SK-MEL-5 (cell line): ENCODE measurements around the gene ATRNL1. TPM values are rescaled to one million over a fixed set of nuclear protein-coding genes. Genes with fewer than 3 reads are reported as not detected.

Experiments
- DNase-seq: peaks from one replicate; pipeline ENCODE4 v3.0.0-alpha.2; 2016; ENCODE audit warnings: low read depth, low spot score
- in situ Hi-C: cut with HindIII; loops from 2 replicates; pipeline ENCODE4 v1.10.0; 2016; ENCODE audit warnings: low sequenced_read_pairs, high pct_unique_total_duplicates, low pct_unique_long_range_greater_than_20kb
- total RNA-seq: library from RNA; depleted of rRNA; stranded (reverse); fragments of >200 nt; shearing (Covaris generic); gene quantifications from 2 replicates; pipeline ENCODE4 v1.2.3, GENCODE V29; 2014

Gene ATRNL1
- total RNA-seq, 1 experiment from 2014 or later, result 43.6 TPM

- DNase-seq, result no peak
- in situ Hi-C loops, result no loop called here
Observed at GRCh38 chr10:115933098-115933497, 839.9 kb downstream of the ATRNL1 start.

GRCh38 chr10:115935731-115936130 is 842.6 kb downstream of the ATRNL1 start:
- DNase-seq, result no peak
- in situ Hi-C loops, result no loop called here

GRCh38 chr10:115936926-115937767 is 844.0 kb downstream of the ATRNL1 start:
- DNase-seq, result no peak
- in situ Hi-C loops, result no loop called here

- DNase-seq, result no peak
- in situ Hi-C loops, result no loop called here
Observed at GRCh38 chr10:115937768-115938056, 844.5 kb downstream of the ATRNL1 start.

- in situ Hi-C loops, result no loop called here
- DNase-seq, result no peak
Observed at GRCh38 chr10:115939101-115939854, 846.1 kb downstream of the ATRNL1 start.

GRCh38 chr10:115941361-115941771 is 848.2 kb downstream of the ATRNL1 start:
- in situ Hi-C loops, result no loop called here
- DNase-seq, result no peak

- no peak for DNase-seq
- in situ Hi-C loops, result no loop called here
Observed at GRCh38 chr10:115942101-115942500, 848.9 kb downstream of the ATRNL1 start.

GRCh38 chr10:115944538-115944937 is 851.4 kb downstream of the ATRNL1 start:
- in situ Hi-C loops, result no loop called here

GRCh38 chr10:115945701-115946445 is 852.7 kb downstream of the ATRNL1 start:
- no peak for DNase-seq
- in situ Hi-C loops, result no loop called here

More at GRCh38 chr10:115944538-115944937, 851.4 kb downstream of the ATRNL1 start:
- no peak for DNase-seq

- DNase-seq, result no peak
- in situ Hi-C loops, result no loop called here
Observed at GRCh38 chr10:115947104-115947503, 853.9 kb downstream of the ATRNL1 start.

GRCh38 chr10:115948465-115948864 is 855.3 kb downstream of the ATRNL1 start:
- in situ Hi-C loops, result no loop called here
- peak; percentile 36 for DNase-seq

GRCh38 chr10:115949282-115949844 is 856.2 kb downstream of the ATRNL1 start:
- in situ Hi-C loops, result no loop called here
- no peak for DNase-seq

GRCh38 chr10:115950320-115950719 is 857.2 kb downstream of the ATRNL1 start:
- DNase-seq, result no peak
- in situ Hi-C loops, result no loop called here

- in situ Hi-C loops, result no loop called here
- no peak for DNase-seq
Observed at GRCh38 chr10:115951242-115951641, 858.1 kb downstream of the ATRNL1 start.

- DNase-seq, result no peak
- in situ Hi-C loops, result no loop called here
Observed at GRCh38 chr10:115953281-115953680, 860.1 kb downstream of the ATRNL1 start.

GRCh38 chr10:115953968-115954367 is 860.8 kb downstream of the ATRNL1 start:
- in situ Hi-C loops, result no loop called here
- no peak for DNase-seq

GRCh38 chr10:115956225-115957011 is 863.3 kb downstream of the ATRNL1 start:
- in situ Hi-C loops, result no loop called here
- no peak for DNase-seq
